T-helper 1 cell treated with Interleukin-12 subunit alpha and Interleukin-12 subunit beta and Interleukin-4 antibody, amounts not matched to agents 30 μg/mL and 1 μg/mL, for 36 hours (primary cell): Measurements from ENCODE around the gene JPT1.

Source experiments
- H3K27ac Mint-ChIP-seq: one replicate; pipeline ENCODE4 v1.8.0; 2021; ENCODE audit warnings: mild to moderate bottlenecking, mixed read lengths
- H3K27me3 Mint-ChIP-seq: one replicate; pipeline ENCODE4 v1.8.0; 2021; ENCODE audit warnings: low read depth, mixed read lengths
- H3K36me3 Mint-ChIP-seq: one replicate; pipeline ENCODE4 v1.8.0; 2021; ENCODE audit warnings: low read depth, mixed read lengths
- H3K4me1 Mint-ChIP-seq: one replicate; pipeline ENCODE4 v1.8.0; 2021; ENCODE audit warnings: low read depth, mixed read lengths
- H3K4me3 Mint-ChIP-seq: one replicate; pipeline ENCODE4 v1.8.0; 2021; ENCODE audit warnings: mild to moderate bottlenecking, moderate library complexity, mixed read lengths
- H3K9me3 Mint-ChIP-seq: one replicate; pipeline ENCODE4 v1.8.0; 2021; ENCODE audit warnings: mixed read lengths

Gene JPT1

DNA sequence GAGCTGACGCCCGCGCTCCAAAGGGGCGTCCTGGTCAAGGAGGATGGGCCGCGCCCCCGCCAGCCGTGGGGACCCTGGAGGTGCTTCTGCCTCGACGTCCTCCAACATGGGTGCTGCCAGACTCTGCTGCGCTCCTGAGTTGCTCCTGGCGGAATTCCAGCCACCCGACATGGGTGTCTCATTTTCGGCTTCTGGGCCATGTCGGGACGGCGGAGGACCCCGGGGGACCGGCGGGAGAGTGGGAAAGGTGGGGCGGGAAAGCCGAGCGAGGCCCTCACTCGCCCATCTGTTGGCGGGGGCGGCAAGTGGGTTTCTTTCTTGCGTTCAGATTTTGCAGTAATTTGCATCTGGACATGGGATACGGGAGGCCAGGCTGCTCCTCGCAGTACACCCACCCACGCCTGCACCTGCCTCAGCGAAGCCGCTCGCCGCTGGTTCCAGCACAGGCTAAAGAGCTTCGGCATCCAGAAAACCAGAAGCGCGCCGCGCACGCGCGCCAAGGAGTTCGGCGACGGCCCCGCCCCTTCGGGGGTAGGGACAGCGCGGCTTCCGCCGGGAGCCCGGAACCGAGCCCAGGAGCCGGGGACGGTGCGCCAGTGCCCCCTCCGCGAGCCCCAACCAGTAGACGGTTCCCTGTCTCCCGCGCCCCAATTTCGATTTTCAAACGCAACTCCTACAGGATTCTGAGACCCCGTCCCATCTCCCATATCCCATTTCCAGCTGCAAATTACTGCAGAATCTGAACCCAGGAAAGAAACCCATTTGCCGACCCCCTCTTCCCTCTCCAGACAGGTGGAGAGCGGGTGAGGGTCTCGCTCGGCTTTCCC, 44.7 kb downstream of the JPT1 start, which contains the start of gene ARMC7:
ARMC7 (plus strand) TSS at position 563 of the 827 bp plus-strand sequence. CDS start 320 bp downstream, outside the sequence.
- H3K27me3 Mint-ChIP-seq = peaks cover 2% of the 10 kb centered on the region
- peaks cover 26% of the 10 kb centered on the region for H3K4me1 Mint-ChIP-seq
- H3K9me3 Mint-ChIP-seq = no peaks in the 10 kb centered on the region
- peaks cover 14% of the 10 kb centered on the region for H3K36me3 Mint-ChIP-seq
- H3K27ac Mint-ChIP-seq = peak within 1 kb of the TSS; percentile 83
- H3K4me3 Mint-ChIP-seq = peak within 1 kb of the TSS; percentile 94

DNA sequence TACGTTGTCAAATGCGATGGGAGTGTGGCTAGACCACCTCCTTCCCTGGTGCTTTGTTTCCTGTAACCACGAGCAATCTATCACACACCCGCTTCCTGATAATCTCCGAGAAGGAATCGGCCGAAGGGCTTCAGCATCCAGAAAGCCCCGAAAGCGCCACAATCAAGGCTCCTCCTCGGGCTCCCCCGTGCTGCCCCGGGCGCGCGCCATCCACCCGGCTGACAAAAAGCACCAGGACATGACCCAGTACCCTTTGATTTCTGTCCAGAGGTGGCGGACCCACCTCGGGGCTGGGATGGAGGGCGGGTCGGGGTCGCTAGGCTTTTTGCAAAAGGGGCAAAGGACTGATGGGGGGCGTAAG, 45.3 kb downstream of the JPT1 start:
- Mint-ChIP-seq H3K4me1 (peaks cover 21% of the 10 kb centered on the region), H3K27ac (no peak overlapping the region), H3K36me3 (peaks cover 10% of the 10 kb centered on the region), H3K4me3 (peak overlapping the region; percentile 94), H3K27me3 (peaks cover 2% of the 10 kb centered on the region), H3K9me3 (no peaks in the 10 kb centered on the region)

DNA sequence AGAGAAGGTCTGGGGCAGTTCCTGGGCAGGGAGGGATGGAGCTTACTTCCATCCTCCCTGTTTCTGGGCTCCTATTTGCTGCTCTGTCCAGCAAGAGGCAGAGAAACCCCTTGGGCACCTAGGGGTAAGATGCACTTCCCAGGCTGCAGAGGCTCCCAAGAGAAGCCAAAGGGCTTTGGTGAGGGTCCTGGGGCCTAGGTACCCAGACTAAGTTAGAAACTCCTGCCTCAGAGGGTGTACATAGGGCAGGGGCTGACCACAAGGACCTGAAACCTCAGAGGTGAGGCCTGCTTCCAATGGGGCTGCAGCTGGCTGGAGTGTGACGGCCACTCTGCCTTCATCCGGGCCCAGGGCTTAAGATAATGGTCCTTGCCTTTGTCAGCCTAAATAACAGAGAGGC, 46.1 kb downstream of the JPT1 start:
- H3K4me1 Mint-ChIP-seq = peaks cover 20% of the 10 kb centered on the region
- H3K9me3 Mint-ChIP-seq = no peaks in the 10 kb centered on the region
- H3K4me3 Mint-ChIP-seq = peak overlapping the region; percentile 94
- H3K27ac Mint-ChIP-seq = peak overlapping the region; percentile 8
- peaks cover 2% of the 10 kb centered on the region for H3K27me3 Mint-ChIP-seq
- H3K36me3 Mint-ChIP-seq = peaks cover 9% of the 10 kb centered on the region

DNA sequence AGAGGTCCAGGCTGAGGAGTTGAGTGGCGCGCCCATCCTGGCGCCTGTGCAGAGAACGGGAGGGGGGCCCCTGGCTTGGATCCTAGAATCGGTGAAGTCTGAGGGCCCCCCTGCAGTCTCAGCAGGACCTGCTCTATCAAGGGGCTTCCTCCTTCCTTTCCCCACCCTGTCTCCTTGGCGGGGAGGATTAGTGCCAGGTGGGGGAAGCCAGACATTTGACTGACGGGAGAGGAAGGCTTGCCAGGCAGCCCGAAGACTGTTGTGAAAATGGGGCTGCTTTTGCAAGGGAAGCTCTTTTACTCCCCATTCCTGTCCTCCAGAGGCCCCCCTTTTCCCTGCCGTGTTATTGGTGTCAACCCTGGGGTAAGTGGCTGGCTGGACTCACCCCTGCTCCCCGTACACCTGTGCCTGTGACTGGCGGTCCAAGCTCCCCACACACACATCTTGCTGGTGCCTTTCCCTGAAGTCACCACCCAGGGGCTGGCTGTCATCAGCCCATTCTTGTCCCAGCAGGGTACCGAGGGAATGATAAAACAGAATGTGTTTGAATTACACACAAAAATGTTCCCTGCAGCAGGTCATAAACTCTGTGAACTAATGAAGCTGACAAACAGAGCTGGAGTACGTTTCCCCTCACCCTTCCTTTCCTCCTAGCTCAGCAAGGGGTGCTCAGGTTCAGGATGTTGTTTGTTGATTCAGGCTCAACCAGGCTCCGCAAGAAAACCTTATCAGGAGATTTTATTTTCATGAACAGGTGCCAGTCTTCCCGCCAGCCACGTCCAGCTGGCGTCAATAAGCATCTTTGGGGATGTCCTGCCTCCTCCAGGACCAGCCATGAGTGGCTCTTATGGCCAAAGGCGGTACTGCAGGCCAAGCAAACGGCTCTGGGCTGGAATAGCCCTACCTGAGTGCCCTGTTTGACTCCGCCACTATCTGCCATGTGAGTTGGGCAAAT, 48.9 kb downstream of the JPT1 start:
- Mint-ChIP-seq H3K9me3 (no peaks in the 10 kb centered on the region), H3K4me1 (peaks cover 9% of the 10 kb centered on the region), H3K36me3 (peaks cover under 1% of the 10 kb centered on the region), H3K4me3 (no peak overlapping the region), H3K27ac (peak overlapping the region; percentile 29), H3K27me3 (peaks cover 2% of the 10 kb centered on the region)

DNA sequence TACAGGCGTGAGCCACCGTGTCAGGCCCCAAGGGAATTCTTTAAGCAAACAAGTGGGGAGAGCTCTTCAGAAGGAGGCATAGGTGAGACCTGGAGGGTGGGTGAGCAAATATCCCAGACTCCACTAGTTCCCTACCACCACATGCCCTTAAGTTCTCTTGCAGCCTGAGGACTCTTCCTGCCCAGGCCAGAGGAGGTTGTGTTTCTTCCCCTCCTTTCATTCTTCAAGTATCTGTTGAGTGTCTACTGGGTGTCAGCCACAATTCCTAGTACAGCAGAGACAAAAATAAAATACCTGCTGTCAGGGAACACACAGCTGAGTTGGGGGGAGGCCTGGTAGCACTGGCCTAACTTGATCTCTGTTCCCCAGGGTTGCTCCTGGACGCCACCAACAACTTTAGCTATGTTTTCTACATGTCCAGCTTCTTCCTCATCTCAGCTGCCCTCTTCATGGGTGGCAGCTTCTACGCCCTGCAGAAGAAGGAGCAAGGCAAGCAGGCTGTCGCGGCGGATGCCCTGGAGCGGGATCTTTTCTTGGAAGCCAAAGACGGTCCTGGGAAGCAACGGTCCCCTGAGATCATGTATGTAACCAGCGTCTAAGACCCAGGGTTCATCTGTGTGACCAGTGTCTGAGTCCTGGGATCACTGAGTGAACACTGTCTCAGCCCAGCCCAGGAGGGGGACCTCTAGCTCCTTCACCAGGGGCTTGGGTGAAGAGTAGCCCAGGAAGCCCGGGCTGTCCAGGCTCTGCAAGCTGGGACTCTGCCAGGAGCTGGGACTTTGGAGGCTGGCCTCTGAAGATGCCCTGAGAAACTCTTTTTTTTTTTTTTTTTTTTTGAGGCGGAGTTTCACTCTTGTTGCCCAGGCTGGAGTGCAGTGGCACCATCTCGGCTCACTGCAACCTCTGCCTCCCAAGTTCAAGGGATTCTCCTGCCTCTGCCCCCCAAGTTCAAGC, 50.4 kb downstream of the JPT1 start:
- Mint-ChIP-seq H3K4me3 (no peak overlapping the region), H3K36me3 (peaks cover 1% of the 10 kb centered on the region), H3K27ac (no peak overlapping the region)

DNA sequence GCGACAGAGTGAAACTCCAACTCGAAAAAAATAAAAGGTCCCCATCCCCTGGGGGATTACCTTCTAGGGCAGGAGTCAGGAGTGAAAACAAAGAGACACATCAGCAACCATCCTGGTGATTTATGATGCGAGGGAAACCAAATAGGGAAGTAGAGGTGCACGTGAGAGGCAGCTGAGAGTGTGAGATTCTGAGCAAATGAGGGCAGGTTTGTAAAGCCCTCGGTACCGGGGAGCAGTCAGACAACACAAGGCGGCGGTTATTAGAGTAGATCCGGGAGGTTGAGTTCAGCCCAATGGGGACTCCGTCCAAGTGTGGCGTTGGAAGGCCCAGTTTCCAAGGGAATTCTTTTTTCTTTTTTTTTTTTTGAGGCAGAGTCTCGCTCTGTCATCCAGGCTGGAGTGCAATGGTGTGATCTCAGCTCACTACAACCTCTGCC, 51.9 kb downstream of the JPT1 start:
- H3K4me3 Mint-ChIP-seq = no peak overlapping the region
- no peaks in the 10 kb centered on the region for H3K9me3 Mint-ChIP-seq
- H3K4me1 Mint-ChIP-seq = peaks cover 5% of the 10 kb centered on the region
- H3K27me3 Mint-ChIP-seq = no peaks in the 10 kb centered on the region
- peaks cover 1% of the 10 kb centered on the region for H3K36me3 Mint-ChIP-seq
- H3K27ac Mint-ChIP-seq = no peak overlapping the region

More for the DNA sequence above, 50.4 kb downstream of the JPT1 start:
- peaks cover 8% of the 10 kb centered on the region for H3K4me1 Mint-ChIP-seq
- peaks cover 2% of the 10 kb centered on the region for H3K27me3 Mint-ChIP-seq
- H3K9me3 Mint-ChIP-seq = no peaks in the 10 kb centered on the region

DNA sequence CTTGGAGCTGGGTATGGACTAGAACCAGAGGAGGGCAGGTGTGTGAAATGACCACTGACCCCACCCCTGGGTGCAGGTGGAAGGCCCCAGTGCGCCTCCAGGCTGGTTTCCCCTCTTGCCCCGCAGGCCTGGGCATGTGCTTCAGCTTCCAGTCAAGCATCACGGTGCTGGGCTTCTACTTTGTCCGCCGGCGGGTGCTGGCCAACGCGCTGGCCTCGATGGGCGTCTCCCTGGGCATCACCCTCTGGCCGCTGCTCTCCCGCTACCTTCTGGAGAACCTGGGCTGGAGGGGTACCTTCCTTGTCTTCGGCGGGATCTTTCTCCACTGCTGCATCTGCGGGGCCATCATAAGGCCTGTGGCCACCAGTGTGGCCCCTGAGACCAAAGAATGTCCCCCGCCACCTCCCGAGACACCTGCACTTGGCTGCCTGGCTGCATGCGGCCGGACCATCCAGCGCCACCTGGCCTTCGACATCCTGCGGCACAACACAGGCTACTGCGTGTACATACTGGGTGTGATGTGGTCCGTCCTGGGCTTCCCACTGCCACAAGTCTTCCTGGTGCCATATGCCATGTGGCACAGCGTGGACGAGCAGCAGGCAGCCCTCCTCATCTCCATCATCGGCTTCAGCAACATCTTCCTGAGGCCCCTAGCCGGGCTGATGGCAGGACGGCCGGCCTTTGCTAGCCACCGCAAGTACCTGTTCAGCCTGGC, 54.3 kb downstream of the JPT1 start:
- Mint-ChIP-seq H3K4me3 (no peak overlapping the region), H3K27me3 (no peaks in the 10 kb centered on the region), H3K27ac (no peak overlapping the region), H3K36me3 (peaks cover 1% of the 10 kb centered on the region), H3K4me1 (peaks cover 4% of the 10 kb centered on the region), H3K9me3 (no peaks in the 10 kb centered on the region)

DNA sequence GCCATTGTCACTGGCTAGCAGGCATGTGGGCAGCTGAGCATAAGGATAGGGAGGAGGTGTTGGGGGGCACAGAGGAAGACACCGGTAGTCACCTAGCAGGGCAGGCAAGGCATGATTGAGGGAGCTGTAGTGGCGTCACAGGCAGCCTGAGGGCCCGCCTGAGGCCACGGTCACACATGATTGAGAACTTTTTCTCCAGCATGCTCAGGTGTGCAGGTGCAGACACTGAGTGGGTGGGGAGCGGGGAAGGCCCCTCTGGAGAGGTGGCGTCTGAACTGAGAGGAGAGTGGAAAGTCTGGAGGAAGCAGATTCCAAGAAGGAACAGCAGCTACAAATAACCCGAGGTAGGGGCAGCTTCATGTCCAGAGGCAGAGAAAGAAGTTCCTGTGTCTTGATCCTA, 55.5 kb downstream of the JPT1 start:
- Mint-ChIP-seq H3K36me3 (peaks cover 1% of the 10 kb centered on the region), H3K4me1 (peaks cover 4% of the 10 kb centered on the region), H3K27ac (no peak overlapping the region), H3K4me3 (no peak overlapping the region), H3K9me3 (no peaks in the 10 kb centered on the region), H3K27me3 (no peaks in the 10 kb centered on the region)

DNA sequence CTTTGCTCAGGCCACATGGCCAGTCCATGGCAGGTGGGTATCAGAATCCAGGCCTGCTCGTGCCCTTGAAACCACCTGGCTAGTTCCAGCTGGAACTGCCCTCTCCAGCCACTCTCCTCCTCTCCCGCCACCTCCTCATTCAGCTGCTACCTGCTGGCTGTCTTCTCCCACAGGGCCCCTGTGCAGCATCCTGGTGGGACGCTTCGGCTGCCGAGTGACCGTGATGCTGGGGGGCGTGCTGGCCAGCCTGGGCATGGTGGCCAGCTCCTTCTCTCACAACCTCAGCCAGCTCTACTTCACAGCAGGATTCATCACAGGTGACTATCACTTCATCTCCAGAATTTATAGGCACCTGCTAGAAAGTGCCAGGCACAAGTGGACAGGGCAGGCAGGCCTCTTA, 56.4 kb downstream of the JPT1 start:
- no peaks in the 10 kb centered on the region for H3K9me3 Mint-ChIP-seq
- peaks cover 4% of the 10 kb centered on the region for H3K4me1 Mint-ChIP-seq
- H3K27me3 Mint-ChIP-seq = no peaks in the 10 kb centered on the region
- H3K36me3 Mint-ChIP-seq = peaks cover 1% of the 10 kb centered on the region
- H3K4me3 Mint-ChIP-seq = no peak overlapping the region
- H3K27ac Mint-ChIP-seq = no peak overlapping the region

DNA sequence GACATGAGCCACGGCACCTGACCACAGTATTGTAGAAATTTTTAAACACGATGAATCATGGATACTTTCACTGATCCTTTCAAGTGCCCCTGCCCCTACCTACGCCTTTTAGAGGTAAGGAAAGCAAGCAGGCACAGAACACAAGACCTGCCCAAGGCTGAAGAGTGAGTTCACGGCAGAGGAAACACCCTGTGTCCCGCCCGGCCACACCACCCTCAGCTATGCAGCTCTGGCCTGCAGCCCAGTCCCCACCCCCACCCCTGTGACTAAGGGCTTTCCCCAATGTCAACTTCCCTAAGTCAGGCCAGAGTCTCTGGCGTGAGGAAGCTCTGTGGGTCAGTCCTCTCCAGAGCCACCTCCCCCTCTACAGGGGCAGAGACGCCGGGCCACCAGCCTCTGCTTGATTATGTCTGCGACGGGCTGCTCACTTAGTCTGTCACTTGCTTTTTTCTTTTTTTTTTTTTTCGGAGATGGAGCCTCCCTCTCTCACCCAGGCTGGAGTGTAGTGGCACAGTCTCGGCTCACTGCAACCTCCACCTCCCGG, 58.2 kb downstream of the JPT1 start:
- H3K27me3 Mint-ChIP-seq = no peaks in the 10 kb centered on the region
- no peak overlapping the region for H3K27ac Mint-ChIP-seq
- peaks cover 1% of the 10 kb centered on the region for H3K36me3 Mint-ChIP-seq
- no peak overlapping the region for H3K4me3 Mint-ChIP-seq
- peaks cover 6% of the 10 kb centered on the region for H3K4me1 Mint-ChIP-seq
- no peaks in the 10 kb centered on the region for H3K9me3 Mint-ChIP-seq

DNA sequence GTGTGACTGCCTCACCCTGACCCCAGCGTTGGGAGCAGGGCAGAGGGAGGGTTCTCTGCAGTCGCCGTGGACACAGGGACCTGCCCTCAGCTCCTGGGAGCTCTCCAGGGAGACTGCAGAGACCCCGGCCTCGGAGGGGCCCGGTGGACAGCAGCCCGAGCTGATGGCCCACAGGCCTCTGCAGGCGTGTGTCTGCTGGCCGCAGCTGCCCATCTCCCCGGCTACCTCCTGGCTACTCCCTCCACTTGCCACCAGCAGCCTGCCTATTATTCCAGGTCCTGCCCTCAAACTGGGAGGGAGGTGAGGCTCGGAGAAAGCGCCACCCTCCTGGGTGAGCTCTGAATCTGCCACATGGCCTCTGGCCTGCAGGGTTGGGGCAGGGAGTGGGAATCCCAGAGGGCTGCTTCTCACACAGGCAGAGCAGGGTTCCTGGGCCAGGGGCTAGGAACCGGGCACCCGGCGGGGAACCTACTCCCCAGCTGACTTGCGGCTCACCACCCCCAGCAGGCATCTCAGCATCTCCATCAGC, 59.4 kb downstream of the JPT1 start:
- Mint-ChIP-seq H3K27ac (no peak overlapping the region), H3K36me3 (peaks cover 1% of the 10 kb centered on the region), H3K4me1 (peaks cover 7% of the 10 kb centered on the region), H3K27me3 (no peaks in the 10 kb centered on the region), H3K9me3 (no peaks in the 10 kb centered on the region), H3K4me3 (no peak overlapping the region)

DNA sequence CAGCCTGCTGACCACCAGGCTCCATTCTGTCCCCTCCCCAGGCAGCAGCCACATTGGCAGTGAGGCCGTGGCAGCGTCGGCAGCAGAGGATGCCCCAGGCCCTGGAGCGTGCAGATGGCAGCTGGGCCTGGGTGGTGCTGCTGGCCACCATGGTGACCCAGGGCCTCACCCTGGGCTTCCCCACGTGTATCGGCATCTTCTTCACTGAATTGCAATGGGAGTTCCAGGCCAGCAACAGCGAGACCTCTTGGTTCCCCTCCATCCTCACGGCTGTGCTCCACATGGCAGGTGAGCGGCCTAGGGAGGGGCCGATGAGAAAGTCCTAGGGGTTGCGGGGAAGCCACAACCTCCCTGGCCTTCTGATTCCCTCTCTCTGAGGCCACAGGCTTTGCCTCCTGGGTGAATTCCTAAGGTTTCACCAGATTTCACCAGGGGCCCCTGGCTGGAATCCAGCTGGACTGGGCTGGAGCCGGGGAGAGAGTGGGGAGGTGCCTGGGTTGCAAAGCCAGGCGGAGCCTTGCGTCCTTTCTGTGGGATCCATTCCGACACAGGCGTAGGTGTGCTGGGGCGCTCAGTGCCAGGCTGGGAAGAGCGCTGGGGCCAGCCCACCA, 60.7 kb downstream of the JPT1 start:
- no peaks in the 10 kb centered on the region for H3K27me3 Mint-ChIP-seq
- H3K9me3 Mint-ChIP-seq = no peaks in the 10 kb centered on the region
- H3K27ac Mint-ChIP-seq = no peak overlapping the region
- no peak overlapping the region for H3K4me3 Mint-ChIP-seq
- H3K36me3 Mint-ChIP-seq = no peaks in the 10 kb centered on the region
- peaks cover 20% of the 10 kb centered on the region for H3K4me1 Mint-ChIP-seq
